ENCODE measurements around the gene MTURN.
"Not testable (repeated sequence)": the region's sequence is repeated elsewhere in the genome, so short reads cannot be mapped to it uniquely, and the experiment has no call there.

MTURN gene

GRCh38 chr7:30134611-30135300, at the start of gene MTURN:
Gene MTURN (plus strand): TSS chr7:30134986. CDS start chr7:30135137, 151 bp downstream.
- DNase-seq (ENCODE audit: low spot score), result peak; percentile 89

GRCh38 chr7:30086529-30086928, 48.3 kb upstream of the MTURN start:
- DNase-seq (ENCODE audit: low spot score), result no peak

GRCh38 chr7:30087371-30087770, 47.4 kb upstream of the MTURN start:
- no peak for DNase-seq (ENCODE audit: low spot score)

GRCh38 chr7:30088362-30088761, 46.4 kb upstream of the MTURN start:
- no peak for DNase-seq (ENCODE audit: low spot score)

GRCh38 chr7:30090111-30090510, 44.7 kb upstream of the MTURN start:
- no peak for DNase-seq (ENCODE audit: low spot score)

- DNase-seq (ENCODE audit: low spot score), result no peak
These were observed 43.3 kb upstream of the MTURN start for GRCh38 chr7:30091491-30091912.

- DNase-seq (ENCODE audit: low spot score), result no peak
These were observed 42.8 kb upstream of the MTURN start for GRCh38 chr7:30091987-30092386.

- no peak for DNase-seq (ENCODE audit: low spot score)
These were observed 41.3 kb upstream of the MTURN start for GRCh38 chr7:30093420-30093952.

GRCh38 chr7:30098599-30098998, 36.2 kb upstream of the MTURN start:
- not testable (repeated sequence) for DNase-seq (ENCODE audit: low spot score)

- no peak for DNase-seq (ENCODE audit: low spot score)
These were observed 32.5 kb upstream of the MTURN start for GRCh38 chr7:30102281-30102680.

- no peak for DNase-seq (ENCODE audit: low spot score)
These were observed 30.6 kb upstream of the MTURN start for GRCh38 chr7:30104157-30104556.

GRCh38 chr7:30112103-30112713, 22.6 kb upstream of the MTURN start:
- no peak for DNase-seq (ENCODE audit: low spot score)

GRCh38 chr7:30113144-30113543, 21.6 kb upstream of the MTURN start:
- no peak for DNase-seq (ENCODE audit: low spot score)

- no peak for DNase-seq (ENCODE audit: low spot score)
These were observed 20.1 kb upstream of the MTURN start for GRCh38 chr7:30114536-30115238.

GRCh38 chr7:30115709-30116297, 19.0 kb upstream of the MTURN start:
- DNase-seq (ENCODE audit: low spot score), result no peak

- no peak for DNase-seq (ENCODE audit: low spot score)
These were observed 18.0 kb upstream of the MTURN start for GRCh38 chr7:30116771-30117170.

GRCh38 chr7:30117896-30118295, 16.9 kb upstream of the MTURN start:
- DNase-seq (ENCODE audit: low spot score), result no peak

GRCh38 chr7:30119890-30120577, 14.8 kb upstream of the MTURN start:
- DNase-seq (ENCODE audit: low spot score), result no peak

- DNase-seq (ENCODE audit: low spot score), result no peak
These were observed 813 bp upstream of the MTURN start for GRCh38 chr7:30133736-30134610.

- DNase-seq (ENCODE audit: low spot score), result peak; percentile 76
These were observed 723 bp downstream of the MTURN start for GRCh38 chr7:30135301-30136116.

Data from left forelimb (tissue), 1 donor.